HG03521 (cell line): Measurements from ENCODE around the gene LYZL4.

Experiments used
- ATAC-seq: cut with Tn5 transposase; IDR thresholded peaks from one replicate; pipeline ENCODE4 v1.9.1; 2021; ENCODE audit warnings: mild to moderate bottlenecking, moderate library complexity; ENCODE audit not compliant: unreplicated experiment

LYZL4 gene, protein sequence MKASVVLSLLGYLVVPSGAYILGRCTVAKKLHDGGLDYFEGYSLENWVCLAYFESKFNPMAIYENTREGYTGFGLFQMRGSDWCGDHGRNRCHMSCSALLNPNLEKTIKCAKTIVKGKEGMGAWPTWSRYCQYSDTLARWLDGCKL

DNA sequence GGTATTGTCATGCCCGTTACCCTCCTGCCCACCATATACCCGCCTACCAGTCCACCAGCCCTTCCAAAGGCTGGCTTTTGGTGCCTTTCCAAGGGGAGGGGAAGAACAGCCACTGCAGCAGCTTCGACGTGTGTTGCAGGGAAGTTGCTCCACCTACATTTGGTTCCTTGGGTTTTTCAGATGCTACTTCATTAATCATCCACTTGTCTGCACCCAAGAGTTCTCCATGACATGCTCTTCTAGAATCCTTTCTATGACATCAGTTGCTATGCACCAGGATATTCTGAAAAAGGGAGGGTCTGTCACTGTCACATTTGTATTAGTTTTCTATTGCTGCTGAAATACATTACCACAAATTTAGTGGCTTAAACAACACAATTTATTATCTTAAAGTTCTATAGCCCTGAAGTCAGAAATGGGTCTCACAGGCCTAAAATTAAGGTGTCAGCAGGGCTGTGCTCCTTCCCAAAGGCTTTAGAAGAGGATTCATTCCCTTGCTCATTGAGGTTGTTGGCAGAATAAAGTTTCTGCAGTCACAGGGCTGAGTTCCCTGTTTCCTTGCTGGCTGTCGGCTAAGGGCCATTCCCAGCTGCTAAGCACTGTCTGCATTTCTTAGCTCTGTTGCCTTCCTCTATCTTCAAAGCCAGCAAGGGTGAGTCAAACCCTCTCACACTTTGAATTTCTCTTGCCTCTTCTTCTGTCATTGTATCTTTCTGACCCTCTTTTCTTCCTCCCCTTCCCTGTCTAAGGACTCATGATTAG lies at the start of gene LYZL4:
Gene LYZL4 (minus strand): TSS at position 241 of the 762 bp plus-strand sequence. CDS start 3,359 bp downstream, outside the sequence.
- no peak for ATAC-seq

DNA sequence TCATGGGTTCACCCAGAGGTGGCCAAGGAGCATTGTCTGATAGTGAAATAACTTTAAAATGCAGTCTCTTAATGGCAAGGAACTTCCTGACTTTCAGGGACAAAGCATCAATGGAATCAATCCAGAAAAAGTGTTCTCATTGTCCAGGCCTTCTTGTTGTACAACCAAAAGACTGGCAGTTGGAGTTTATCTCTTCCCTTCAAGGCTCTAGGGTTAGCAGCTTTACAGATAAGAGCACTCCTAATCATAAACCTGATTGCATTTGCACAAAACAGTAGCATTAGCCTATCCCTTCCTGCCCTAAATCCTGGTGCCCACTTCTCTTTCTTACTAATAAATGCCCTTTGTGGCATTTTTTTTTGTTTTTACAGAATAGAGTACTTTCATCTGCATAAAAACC lies 48.7 kb upstream of the LYZL4 start:
- ATAC-seq: no peak

DNA sequence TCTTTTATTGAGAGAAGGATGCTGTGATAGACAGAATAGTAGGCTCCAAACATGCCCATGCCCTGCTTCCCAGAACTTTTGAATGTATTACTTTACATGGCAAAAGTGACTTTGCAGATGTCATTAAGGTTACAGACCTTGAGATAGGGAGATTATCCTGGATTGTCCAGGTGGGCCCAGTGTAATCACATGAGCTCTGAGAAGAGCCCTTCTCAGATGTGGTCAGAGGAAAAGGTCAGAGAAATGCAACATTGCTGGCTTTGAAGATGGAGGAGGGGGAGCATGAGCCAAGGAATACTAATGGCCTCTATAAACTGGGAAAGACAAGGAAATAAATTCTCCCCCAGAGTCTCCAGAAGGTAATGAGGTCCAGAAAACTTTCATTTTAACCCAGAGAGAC lies 45.8 kb upstream of the LYZL4 start:
- ATAC-seq: no peak

DNA sequence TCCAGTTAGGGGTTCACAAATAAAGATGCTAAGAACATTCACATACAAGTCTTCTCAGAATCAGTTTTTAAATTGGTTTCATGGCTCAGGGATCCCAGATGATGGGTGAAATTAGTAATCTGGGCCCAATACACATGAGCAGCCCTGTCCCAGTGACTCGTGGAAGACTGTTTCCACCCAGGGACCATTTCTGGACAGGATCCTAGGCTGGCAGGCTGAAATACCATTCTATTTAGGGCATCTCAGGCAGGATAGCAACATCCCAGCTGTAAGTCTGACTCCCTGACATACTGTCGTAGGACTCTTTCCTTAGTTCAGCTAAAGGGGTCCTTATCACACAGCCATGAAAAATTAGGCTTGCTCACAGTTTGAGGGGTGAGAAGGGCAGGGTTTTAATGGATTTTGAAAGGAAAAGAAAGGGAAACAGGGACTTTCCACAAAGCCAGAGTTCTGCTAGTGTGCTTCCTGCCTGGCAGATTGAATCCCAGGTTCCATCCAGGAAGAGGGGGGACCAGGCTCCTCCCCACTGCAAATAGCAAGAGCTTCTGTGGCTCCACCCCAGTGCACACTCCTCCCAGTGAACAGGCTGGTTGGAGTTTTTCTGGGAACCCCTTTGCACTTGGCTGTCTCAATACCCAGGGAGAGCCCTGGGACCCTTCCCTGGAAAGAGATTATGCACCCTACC lies 41.3 kb upstream of the LYZL4 start:
- ATAC-seq: no peak

DNA sequence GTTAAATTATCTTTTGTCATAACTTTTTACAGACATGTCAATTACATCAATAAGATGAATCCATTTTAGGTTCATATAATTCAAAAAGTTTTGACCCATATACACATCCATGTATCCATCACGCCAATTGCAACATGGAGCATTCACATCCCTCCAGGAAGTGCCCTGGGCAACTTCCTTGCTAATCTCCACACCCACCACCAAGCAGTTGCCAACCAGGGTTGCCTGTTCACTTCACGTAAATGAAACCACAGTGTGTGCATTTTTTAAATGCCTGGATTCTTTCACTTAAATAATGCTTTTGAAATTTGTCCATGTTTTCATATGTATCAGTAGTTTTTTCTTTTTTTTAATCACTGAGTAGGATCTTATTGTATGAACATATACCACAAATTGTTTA lies 40.7 kb upstream of the LYZL4 start:
- no peak for ATAC-seq

DNA sequence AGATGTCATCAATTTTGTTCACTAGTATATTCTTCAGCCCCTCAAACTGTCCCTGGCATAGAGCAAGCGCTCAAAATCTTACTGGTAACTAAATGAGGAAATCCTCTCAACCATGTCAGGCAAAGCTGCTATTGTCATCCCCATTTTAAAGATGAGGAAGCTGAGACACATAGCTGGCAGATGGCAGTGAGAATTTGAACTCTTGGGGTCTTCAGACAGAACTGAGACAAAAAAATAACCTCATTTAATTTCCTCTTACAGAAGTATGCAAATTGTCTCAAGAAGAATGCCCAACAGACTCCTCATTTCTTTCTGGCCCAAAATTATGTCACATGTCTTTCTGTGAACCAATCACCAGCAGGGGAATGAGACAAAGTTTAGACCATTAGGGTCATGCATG lies 40.2 kb upstream of the LYZL4 start:
- no peak for ATAC-seq

DNA sequence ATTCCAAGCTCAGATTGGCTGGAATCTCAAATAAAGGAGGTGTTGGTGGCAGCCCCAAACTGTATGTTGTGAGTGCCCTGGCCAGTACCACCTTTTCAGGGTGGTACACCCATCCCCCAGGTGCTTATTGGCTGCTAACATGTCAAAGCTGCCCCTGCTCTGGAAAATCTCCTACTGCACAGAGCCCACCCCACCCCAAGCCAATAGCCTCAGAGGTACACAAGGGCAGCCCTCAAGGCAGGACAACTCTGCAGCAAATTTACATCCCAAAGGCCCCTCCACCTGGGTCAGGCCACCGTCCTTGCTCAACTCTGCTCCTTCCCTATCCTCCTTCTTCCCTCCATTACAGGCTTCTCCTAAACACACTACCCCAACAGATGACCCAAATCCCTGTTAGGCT lies 37.1 kb upstream of the LYZL4 start:
- ATAC-seq: no peak

DNA sequence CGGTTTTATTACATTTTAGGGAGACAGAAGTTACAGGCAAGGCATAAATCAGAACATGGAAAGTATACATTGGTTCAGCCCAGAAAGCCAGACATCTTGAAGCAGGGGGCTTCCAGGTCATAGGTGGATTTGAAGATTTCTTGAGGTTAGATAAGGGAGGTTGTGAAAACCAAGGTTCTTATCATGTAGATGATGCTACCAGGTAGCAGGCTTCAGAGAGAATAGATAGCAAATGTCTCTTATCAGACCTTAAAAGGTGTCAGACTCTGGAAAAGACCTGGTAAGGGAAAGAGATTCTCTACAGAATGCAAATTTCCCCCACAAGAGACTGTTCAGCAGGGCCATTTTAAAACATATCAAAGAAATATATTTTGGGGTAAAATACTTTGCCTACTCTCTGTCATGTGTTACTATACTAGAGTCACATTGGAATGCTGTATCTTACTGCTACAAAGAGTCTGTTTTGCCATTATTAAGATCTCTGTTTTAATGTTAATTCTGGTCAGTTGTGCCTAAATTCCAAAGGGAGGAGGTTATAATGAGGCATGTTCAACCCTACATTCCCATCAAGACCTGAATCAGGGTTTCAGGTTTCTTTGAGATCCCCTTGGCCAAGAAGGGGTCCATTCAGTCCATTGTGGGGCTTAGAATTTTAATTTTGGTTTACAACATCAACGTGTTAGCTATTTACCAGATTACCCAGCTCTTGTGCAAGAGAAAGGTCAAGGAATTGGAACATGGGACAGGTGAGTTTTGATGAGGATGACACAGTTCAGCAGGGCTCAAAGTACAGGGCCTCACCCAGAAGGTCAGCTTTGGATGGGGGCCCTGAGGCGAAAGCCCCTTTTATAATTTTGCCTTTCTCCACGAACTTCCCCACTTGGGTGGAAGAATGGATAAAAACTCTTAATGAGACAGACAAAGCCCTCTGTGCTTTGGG lies 36.0 kb upstream of the LYZL4 start:
- ATAC-seq: no peak

DNA sequence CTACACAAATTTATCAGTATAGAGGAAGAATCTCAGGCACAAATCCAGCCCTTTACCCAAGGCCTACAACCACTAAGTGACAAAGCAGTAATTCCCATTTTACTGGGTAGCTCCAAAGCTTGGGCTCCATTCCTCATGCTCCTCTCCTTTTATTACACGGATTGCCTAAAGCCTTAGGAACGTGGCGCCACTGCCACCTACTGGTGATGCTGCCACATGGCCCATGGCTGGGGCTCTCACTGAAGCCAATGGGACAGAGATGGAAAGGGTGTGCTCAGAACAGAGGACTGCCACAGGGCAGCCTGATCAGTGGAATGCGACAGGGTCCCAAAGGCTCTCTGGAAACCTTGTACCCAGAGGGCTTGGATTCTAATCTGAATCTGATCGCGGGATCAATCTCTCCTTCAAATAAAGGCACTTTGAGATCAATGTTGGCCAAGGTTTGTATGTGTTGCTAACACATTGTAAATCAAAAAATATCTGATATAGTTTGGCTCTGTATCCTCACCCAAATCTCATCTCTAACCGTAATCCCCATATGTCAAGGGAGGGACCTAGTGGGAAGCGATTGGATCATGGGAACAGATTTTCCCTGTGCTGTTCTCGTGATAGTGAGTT lies 33.5 kb upstream of the LYZL4 start:
- ATAC-seq: peak; percentile 66

DNA sequence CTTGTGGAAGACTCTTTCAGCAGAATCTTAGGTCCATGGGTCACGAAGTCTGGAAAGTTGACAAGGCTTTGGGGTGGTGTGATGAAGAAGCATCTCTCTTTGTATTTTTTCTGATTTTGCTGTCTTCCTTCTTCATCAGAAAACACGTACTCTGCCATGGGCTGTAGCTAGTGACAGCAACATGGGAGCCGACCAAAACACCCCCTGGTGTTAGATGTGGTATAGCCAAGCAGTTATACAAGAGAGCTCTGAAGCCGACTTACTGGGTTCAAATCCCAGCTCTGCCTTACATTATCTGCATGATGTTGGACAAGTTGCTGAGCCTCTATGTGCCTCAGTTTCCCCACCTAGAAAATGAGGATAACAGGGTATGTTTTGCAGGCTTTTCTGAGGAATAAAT lies 32.9 kb upstream of the LYZL4 start:
- no peak for ATAC-seq

DNA sequence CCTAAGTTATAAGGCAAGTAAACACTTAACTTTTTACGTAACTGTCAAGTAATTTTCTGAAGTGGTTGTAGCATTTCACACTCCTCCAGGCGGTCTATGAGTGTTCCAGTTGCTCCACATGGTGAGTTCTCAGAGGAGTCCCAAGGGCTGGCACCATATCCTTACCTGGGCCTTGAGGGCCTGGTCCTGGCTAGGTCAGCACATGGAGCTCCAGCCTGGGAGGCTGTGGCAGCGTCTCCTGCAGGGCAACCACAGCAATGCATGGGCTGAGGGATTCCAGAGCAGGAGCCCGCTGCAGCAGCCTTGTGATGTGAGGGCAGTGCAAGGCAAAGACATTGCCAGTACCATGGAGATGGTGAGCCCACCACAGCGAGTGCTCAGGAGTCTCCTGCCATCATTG lies 32.2 kb upstream of the LYZL4 start:
- ATAC-seq: no peak

DNA sequence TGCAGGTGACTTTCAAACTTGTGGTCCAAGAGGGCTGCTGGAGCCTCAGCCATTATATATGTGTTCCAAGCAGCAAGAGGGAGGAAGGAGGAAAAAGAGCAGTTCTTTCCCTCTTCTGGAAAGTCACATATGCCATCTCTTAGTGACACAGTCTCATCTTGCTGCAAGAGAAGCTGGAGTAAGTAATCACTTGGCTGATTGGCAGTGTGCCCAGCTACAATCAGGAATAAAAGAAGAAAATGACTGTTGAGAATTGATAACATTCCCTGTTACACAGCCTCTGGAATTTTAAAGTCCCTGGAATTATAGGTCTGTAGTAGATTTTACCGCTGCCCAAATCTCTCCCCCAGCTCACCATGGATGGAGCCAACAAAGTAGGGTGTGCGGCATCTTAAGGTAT lies 31.4 kb upstream of the LYZL4 start:
- no peak for ATAC-seq

DNA sequence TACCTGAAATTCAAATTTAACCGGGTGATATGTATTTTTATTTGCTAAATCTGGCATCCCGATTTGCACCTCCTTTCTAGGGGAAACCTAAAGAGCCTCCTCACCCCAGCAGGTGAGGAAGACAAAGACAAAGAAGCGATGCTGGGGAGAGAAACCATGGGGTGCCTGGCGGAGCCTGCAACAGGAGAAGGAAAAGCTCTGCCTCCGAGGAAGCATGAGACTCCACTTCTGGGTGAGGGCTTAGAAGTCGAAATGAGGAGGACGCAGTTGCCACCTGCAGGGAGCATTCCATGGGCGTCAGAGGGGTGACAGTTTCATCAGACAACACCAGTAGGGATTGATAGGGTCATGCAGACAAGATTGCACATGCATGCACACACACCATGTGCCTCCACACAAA lies 30.5 kb upstream of the LYZL4 start:
- no peak for ATAC-seq

DNA sequence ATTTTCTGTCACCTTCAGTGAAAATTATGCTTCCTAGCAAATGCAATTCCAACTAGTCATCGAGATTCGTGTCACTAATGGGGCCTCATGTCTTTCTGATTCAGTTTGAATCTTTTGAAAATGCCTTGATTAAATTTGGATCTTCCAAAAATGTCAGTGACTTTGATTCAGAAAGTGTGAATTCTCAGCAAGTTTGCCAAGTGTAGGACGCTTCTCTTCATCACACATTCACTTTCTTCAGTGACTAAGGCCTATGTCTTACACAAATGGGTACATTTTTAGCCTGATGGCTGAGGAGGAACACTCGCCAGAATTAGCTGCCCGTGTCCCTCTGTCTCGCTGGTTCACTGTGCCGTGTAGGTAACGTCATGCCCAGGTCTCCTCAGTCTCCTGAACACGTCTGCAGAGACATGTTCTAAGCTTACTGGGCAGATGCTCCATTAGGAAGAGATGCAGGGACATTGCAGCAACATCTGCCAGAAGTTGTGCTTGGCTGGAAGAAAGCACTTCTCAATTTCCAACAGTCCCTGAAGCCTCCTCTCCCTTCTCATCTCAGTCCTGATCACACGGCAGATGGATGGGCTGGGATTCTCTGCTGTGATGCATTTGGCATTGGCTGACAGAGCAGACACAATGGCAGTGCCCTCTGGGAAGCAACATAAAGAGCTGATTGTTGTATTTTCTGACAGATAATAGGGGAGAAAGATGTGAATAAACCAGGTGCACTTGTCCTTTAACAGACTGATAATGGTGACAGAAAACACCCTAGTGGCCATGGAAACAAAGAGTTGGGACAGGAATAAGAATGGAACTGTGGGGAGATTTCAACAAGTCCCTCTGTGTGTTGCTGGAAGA lies 29.1 kb upstream of the LYZL4 start:
- no peak for ATAC-seq

DNA sequence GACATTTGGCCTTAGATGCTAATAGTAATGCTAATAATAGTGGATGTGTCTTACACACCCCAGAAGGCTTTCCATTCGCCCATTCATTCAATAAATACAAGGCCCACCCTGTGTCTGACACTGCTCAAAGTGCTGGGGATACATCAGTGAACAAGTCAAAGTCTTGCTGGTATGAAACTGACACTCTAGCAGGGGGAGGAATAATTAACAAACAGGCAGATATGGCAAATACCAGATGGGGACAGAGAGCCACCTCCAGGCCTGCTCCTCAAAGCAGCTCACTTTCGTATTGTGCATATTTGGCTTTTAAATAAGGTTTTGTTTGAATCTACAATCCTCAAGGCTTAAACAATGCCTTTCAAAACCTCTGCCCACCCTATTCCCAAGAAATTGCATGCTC lies 28.3 kb upstream of the LYZL4 start:
- ATAC-seq: no peak

DNA sequence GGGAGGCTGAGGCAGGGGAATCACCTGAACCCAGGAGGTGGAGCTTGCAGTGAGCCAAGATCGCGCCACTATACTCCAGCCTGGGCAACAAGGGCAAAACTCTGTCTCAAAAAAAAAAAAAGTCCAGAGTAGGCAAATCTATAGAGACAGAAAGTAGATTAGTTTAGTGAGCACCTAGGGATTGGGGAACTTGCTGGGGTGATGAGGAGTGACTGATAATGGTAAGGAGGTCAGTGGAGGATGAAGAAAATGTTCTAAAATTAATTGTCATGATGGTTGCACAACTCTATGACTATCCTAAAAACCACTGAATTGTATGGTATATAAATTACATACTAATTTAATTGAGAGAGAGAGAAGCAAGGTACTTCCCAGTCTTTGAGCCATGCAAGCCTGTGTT lies 27.8 kb upstream of the LYZL4 start:
- no peak for ATAC-seq

DNA sequence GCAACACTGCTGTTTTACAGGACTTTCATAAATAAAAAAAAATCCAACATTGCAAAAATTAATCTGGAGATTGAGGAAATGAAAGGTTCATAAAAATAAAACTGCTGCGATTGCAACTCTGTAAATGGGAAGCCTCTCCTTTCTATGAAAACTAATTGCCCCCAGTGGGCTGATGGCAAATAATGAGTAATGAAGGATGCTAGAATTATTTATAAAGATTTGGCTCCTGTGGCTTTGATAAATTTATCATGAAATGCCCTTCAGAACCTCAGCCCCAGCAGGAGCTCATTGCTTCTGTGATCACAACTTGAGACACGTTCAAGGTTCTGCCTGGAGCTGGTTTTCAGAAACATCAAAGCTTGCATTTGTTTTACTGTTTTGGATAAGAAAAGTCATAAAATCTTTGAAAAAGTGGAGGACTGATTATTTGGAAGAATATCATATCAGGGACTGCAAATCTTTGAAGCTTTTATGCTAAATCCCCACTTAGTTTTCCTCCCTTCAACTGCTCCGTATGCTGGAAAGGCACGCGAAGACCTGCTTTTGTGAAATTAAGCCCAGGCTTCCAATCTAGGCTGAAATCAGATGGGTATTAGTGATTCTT lies 24.5 kb upstream of the LYZL4 start:
- no peak for ATAC-seq

DNA sequence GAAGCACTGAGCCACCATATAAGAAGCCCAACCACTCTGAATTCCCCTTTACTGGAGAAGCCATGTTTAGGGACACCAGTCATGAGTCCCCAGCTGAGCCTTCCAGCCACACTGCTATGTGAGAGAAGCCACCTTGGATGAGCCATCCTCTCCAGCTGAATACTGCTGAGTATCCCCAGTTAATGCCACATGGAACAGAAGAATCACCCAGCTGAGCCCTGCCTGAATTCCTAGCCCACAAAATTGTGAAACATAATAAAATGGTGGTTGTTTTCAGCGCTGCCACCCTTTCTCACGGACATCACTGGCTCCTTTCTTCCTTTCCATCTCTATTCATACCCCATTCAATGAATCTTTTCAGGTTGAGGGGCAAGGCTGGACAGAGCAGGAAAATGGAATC lies 22.1 kb upstream of the LYZL4 start:
- ATAC-seq: no peak

DNA sequence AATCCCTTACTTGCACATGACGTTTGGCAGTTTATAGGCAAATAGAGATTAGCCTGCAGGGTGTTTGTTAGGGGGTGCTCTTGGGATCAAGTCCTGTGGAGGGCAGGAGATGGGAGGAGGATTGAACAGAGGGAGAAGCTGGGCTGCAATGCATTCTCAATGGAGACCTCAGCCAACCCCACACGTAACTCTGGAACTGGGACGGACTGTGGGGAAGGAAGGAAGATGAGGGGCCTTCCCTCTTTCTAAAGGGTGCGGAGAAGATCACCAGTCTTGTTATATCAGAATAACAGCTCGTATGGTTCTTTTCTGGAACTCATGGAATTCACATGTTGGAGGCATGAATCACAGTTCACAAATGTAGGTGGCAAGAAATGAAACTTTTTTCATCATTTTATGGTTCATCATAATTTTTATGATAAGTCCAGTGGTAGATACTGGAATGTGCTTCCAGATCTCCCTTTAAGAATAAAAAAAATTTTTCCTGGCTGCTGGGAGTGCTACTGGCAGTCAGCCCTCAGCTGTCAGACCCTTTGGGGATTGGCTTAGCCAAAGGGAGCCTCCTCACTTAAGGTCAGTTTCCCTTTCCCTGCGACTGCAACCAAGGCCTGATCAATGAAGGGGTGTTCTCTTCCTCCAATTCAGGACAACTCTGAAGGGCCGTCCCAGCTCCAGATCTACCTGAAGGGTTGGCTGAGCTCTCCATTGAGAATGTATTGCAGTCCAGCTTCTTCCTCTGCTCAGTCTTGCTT lies 20.5 kb upstream of the LYZL4 start:
- no peak for ATAC-seq
